Glutamatergic neuron (in vitro differentiated cells): ENCODE measurements around the gene ZNF420. TPM values are rescaled to one million over a fixed set of nuclear protein-coding genes. Genes with fewer than 3 reads are reported as not detected.
"Not testable (repeated sequence)": the region's sequence is repeated elsewhere in the genome, so short reads cannot be mapped to it uniquely, and the experiment has no call there.

Source experiments
- DNase-seq: peaks from one replicate; pipeline ENCODE4 v3.0.0; 2022
- H3K27ac Mint-ChIP-seq: one replicate; pipeline ENCODE4 v1.8.0; 2020; ENCODE audit warnings: mild to moderate bottlenecking, mixed read lengths, inconsistent platforms; ENCODE audit not compliant: unreplicated experiment
- H3K27me3 Mint-ChIP-seq: one replicate; pipeline ENCODE4 v1.8.0; 2020; ENCODE audit warnings: mild to moderate bottlenecking, moderate library complexity, mixed read lengths, inconsistent platforms; ENCODE audit not compliant: unreplicated experiment
- H3K36me3 Mint-ChIP-seq: one replicate; pipeline ENCODE4 v1.8.0; 2020; ENCODE audit warnings: mild to moderate bottlenecking, mixed read lengths, inconsistent platforms; ENCODE audit not compliant: unreplicated experiment
- H3K4me1 Mint-ChIP-seq: one replicate; pipeline ENCODE4 v1.8.0; 2020; ENCODE audit warnings: mild to moderate bottlenecking, low read depth, mixed read lengths, inconsistent platforms; ENCODE audit not compliant: unreplicated experiment
- H3K4me3 Mint-ChIP-seq: one replicate; pipeline ENCODE4 v1.8.0; 2020; ENCODE audit warnings: mild to moderate bottlenecking, mixed read lengths, inconsistent platforms; ENCODE audit not compliant: unreplicated experiment
- H3K9me3 Mint-ChIP-seq: one replicate; pipeline ENCODE4 v1.8.0; 2020; ENCODE audit warnings: mild to moderate bottlenecking, moderate library complexity, mixed read lengths, inconsistent platforms; ENCODE audit not compliant: unreplicated experiment
- CTCF ChIP-seq: fragments of 200-600 bp; sonication (generic); IDR thresholded peaks from one replicate; pipeline ENCODE4 v1.5.0; 2021; ENCODE audit not compliant: partially characterized antibody, unreplicated experiment
- long read RNA-seq: library from polyadenylated mRNA; unstranded; transcript quantifications from one replicate; pipeline ENCODE4 v2.0.0, GENCODE V29; 2020; ENCODE audit not compliant: unreplicated experiment
- total RNA-seq: library from RNA; stranded (reverse); fragmentation: NEBNext Ultra II Directional; extraction: Animal tissue kit (Norgen Biotek cat#: 25700); gene quantifications from one replicate; pipeline ENCODE4 v1.2.1, GENCODE V29; 2021; ENCODE audit not compliant: unreplicated experiment

ZNF420 gene
- total RNA-seq = 13.2 TPM
- long read RNA-seq, partial matches to known transcripts = 0 of 9 reads
- long read RNA-seq, other reads (novel, unspliced or antisense) = 6 of 9 reads

- H3K27ac Mint-ChIP-seq = peak within 1 kb of the TSS; percentile 95
- TF ChIP-seq CTCF = no peak
- H3K27me3 Mint-ChIP-seq = peaks cover 4% of the 10 kb centered on the region
- peaks cover 13% of the 10 kb centered on the region for H3K9me3 Mint-ChIP-seq
- peaks cover 20% of the 10 kb centered on the region for H3K36me3 Mint-ChIP-seq
- DNase-seq = peak; percentile 96
- H3K4me1 Mint-ChIP-seq = peaks cover 10% of the 10 kb centered on the region
- peak within 1 kb of the TSS; percentile 95 for H3K4me3 Mint-ChIP-seq
These were observed at the start of gene ZNF420 for GRCh38 chr19:37077934-37078716. Gene ZNF420, plus strand, starts transcription at chr19:37078433. Its CDS starts 10,686 bp downstream, at chr19:37089119.

GRCh38 chr19:37045140-37045539, 33.1 kb upstream of the ZNF420 start:
- H3K27me3 Mint-ChIP-seq = no peaks in the 10 kb centered on the region
- peaks cover 6% of the 10 kb centered on the region for H3K36me3 Mint-ChIP-seq
- no peak overlapping the region for H3K4me3 Mint-ChIP-seq
- H3K27ac Mint-ChIP-seq = no peak overlapping the region
- H3K9me3 Mint-ChIP-seq = peaks cover 5% of the 10 kb centered on the region
- no peak for DNase-seq
- no peaks in the 10 kb centered on the region for H3K4me1 Mint-ChIP-seq
- no peak for TF ChIP-seq CTCF

- peaks cover 40% of the 10 kb centered on the region for H3K9me3 Mint-ChIP-seq
- no peak for TF ChIP-seq CTCF
These were observed 22.9 kb upstream of the ZNF420 start for GRCh38 chr19:37055330-37055729.

DNA sequence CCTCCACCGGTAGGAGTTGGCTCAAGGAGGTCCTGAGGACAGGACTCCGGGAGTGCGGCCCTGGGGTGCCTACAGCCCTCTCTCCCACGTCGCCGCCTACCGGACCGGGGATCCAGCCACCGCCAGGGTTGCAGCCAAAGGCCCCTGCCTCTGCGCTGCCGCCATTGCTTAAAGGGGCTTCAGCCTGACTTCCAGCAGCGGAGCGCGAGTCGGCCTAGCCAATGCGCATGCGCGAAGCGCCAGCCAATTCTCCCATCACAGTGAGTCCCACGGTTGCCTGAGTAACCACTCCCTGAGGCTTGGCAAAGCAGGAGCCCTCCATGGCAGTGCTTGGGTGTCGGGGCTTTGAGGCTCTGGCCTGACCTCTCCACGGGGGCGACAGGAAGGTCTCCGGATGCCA, 21.5 kb upstream of the ZNF420 start:
- peaks cover 7% of the 10 kb centered on the region for H3K27me3 Mint-ChIP-seq
- no peak for TF ChIP-seq CTCF
- no peak overlapping the region for H3K27ac Mint-ChIP-seq
- peaks cover 39% of the 10 kb centered on the region for H3K9me3 Mint-ChIP-seq
- H3K4me1 Mint-ChIP-seq = no peaks in the 10 kb centered on the region
- no peak overlapping the region for H3K4me3 Mint-ChIP-seq
- DNase-seq = no peak
- peaks cover 38% of the 10 kb centered on the region for H3K36me3 Mint-ChIP-seq

More at GRCh38 chr19:37055330-37055729, 22.9 kb upstream of the ZNF420 start:
- no peaks in the 10 kb centered on the region for H3K4me1 Mint-ChIP-seq
- H3K36me3 Mint-ChIP-seq = peaks cover 30% of the 10 kb centered on the region
- H3K27me3 Mint-ChIP-seq = peaks cover 7% of the 10 kb centered on the region
- no peak overlapping the region for H3K27ac Mint-ChIP-seq
- DNase-seq = no peak
- no peak overlapping the region for H3K4me3 Mint-ChIP-seq

GRCh38 chr19:37059142-37059541, 19.1 kb upstream of the ZNF420 start:
- Mint-ChIP-seq H3K27ac (no peak overlapping the region), H3K4me1 (no peaks in the 10 kb centered on the region), H3K9me3 (peaks cover 35% of the 10 kb centered on the region), H3K27me3 (peaks cover 7% of the 10 kb centered on the region), H3K36me3 (peaks cover 36% of the 10 kb centered on the region), H3K4me3 (no peak overlapping the region)
- DNase-seq = no peak
- TF ChIP-seq CTCF = no peak

DNA sequence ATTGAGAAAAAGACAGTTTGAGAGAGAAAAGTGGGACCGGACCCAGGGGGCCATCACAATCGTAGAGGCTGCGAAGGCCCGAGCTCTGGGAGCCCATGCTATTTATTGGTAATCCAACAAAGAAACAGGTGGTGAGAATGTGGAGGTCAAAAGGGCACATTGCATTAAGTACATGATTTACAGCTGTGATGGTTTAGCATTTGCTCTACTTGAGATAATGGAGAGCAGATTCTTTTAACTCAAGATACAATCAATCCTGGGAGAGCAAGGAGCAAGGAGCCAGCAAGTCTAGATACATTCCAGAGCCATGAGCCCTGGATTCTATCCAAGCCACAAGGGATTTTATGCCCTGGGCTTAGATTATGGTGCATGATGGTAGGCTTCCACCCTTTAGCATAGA, 13.3 kb upstream of the ZNF420 start:
- peaks cover 18% of the 10 kb centered on the region for H3K36me3 Mint-ChIP-seq
- not testable (repeated sequence) for H3K4me3 Mint-ChIP-seq, H3K4me1 Mint-ChIP-seq, DNase-seq, H3K27me3 Mint-ChIP-seq, H3K27ac Mint-ChIP-seq, H3K9me3 Mint-ChIP-seq
